ENCODE measurements around the gene SMAD2.
"Not testable (repeated sequence)": the region's sequence is repeated elsewhere in the genome, so short reads cannot be mapped to it uniquely, and the experiment has no call there.

Gene SMAD2

GRCh38 chr18:47788621-47789020, 141.8 kb downstream of the SMAD2 start:
- no peak for DNase-seq

- no peak for DNase-seq
Measured at GRCh38 chr18:47781561-47781960, 148.9 kb downstream of the SMAD2 start.

DNA sequence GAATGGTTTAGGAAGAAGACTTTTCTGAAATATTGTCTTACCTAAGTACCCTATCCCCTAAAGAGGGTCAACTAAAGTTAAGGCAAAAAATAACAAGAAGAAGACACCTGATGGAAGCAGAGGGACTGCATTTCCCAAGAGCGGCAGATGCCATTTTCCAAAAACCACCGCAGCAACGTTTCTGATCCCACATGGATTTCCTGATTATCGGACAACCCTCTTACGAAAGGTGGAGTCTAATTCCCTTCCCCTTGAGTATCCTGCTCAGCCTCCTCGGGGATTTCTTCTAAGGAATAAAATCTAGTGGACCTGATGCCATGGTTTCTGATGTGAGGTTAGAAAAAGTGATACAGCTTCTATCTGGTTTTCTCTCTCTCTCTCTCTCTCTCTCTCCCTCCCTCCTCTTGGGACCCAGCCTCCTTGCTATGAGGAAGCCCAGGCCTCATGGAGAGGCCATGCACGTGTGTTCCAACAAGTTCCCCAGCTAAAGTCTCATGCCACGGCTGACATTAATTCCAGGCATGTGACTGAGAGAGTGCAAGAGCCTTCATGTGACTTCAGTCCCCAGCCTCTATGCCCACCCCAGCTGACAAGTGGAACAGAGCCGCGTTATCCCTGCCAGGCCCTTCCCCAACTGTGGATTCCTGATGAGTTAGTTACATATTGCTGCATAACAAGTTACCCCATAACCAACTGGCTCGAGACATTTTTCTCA, 150.3 kb downstream of the SMAD2 start:
- no peak for DNase-seq

GRCh38 chr18:47779381-47779780, 151.1 kb downstream of the SMAD2 start:
- DNase-seq, result no peak

DNA sequence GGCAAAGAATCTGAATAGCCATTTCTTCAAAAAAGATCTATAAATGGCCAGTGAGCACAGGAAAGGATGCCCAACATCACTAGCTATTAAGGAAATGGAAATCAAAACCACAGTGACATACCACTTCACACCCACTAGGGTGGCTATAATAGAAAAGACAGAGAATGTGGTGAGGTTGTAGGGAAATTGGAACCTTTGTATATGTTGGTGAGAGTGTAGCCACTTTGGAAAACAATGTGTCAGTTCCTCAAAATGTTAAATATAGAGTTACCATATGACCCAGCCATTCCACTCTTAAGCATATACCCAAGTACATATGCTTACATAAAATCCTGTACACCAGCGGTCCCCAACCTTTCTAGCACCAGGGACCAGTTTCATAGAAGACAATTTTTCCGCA, 152.8 kb downstream of the SMAD2 start:
- no peak for DNase-seq

GRCh38 chr18:47775961-47776360, 154.5 kb downstream of the SMAD2 start:
- no peak for DNase-seq

DNA sequence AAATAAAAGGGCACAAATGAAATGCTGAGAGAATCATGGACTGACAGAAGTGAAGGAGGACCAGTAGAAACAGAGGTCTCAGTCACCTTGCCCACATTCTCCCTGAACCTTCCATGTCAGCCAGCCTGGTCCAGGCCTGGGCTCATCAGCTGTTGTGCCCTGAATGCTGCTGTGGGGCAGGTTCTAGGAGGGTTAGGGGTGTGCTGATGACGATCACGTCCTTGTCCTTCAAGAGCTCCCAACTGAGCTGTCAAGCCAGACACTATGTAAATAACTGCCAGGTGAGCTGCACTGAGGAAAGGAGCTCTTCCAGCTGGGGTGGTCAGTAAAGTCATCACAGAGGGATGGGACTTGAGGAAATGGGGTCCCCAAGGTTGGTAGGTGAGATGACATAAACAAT, 156.5 kb downstream of the SMAD2 start:
- no peak for DNase-seq

DNA sequence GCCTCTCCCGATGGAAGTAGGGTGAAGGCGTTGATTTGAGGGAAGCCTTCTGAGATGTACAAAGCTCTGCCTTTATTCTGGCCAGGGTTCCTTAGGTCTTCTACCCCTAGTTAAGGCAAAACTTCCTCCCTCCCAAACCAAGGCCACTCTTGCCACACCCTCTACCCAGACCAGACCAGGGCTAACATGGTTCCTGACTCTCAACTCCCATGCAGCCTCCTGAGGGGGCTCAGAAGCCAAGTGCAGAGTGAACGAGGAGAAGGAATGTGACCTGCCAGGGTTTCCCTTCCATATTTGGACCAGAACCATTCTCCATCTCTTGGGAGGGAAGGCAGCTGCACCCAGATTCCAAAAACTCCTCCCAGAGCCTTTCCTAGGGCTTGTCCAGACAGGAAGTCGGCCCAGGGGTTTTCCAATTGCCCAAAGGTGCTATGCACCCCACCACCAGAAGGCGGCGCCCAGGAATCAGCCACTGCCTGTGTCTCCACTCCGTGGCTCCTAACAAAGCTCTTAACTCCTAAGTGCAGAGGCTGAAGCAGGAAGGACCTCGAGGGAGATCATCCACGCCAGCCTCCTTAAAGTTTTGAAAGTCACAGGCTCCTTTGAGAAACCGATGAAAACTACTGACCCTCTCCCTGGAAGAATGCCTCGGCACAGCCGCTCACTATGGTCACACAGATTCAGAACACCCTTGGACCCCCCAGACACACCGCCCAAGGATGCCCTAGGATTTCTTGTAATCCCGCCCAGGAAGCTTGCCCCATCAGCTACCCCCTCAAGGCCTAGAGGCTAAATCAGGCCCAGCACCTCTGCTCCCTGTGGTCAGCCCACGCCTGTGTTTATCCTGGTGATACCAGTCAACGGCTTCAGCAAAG, 157.8 kb downstream of the SMAD2 start:
- DNase-seq, result peak; percentile 50 to 74

GRCh38 chr18:47771922-47772321, 158.5 kb downstream of the SMAD2 start:
- no peak for DNase-seq

- no peak for DNase-seq
Measured at GRCh38 chr18:47767699-47768098, 162.8 kb downstream of the SMAD2 start.

GRCh38 chr18:47767198-47767597, 163.3 kb downstream of the SMAD2 start:
- not testable (repeated sequence) for DNase-seq
